ACHN (cell line): ENCODE measurements around the gene ABHD16A.
"Not testable (repeated sequence)": the region's sequence is repeated elsewhere in the genome, so short reads cannot be mapped to it uniquely, and the experiment has no call there.

Source experiments
- DNase-seq: peaks from one replicate; pipeline ENCODE4 v3.0.0-alpha.2; 2015
- in situ Hi-C: cut with HindIII; loops from 2 replicates; pipeline ENCODE4 v1.10.0; 2017; ENCODE audit warnings: low sequenced_read_pairs, low pct_ligation_motif_present, low pct_unique_long_range_greater_than_20kb

ABHD16A gene

DNA sequence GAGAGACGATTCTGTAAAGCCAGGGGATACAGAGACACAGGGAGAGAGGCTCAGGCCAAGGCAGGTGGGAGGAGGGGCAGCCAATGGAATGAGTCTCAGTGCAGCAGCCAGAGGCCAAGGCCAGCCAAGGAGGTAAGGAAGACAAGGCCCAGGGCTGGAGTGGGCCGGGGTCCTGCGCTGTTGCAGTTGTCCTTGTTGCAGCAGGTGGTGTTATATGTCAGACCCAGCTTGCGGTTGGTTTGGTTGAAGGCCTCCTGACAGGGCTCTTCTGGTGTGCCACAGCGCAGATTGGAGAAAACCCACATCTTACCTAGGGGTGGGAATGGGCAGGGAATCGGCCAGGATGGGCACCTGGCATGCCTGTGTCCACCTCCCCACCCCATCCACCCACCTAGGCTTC, 15.9 kb upstream of the ABHD16A start:
- DNase-seq = no peak
- in situ Hi-C loops = no loop called here

GRCh38 chr6:31718265-31718664, 15.1 kb upstream of the ABHD16A start:
- in situ Hi-C loops = no loop called here
- no peak for DNase-seq

GRCh38 chr6:31717499-31718222, 14.5 kb upstream of the ABHD16A start:
- DNase-seq = no peak
- in situ Hi-C loops = no loop called here

- in situ Hi-C loops = no loop called here
- DNase-seq = no peak
Measured at GRCh38 chr6:31715022-31715958, 12.2 kb upstream of the ABHD16A start, which contains the start of gene LY6G6D. LY6G6D (plus strand) TSS chr6:31715348; CDS start chr6:31715356, 8 bp downstream.

GRCh38 chr6:31713991-31714684, 11.0 kb upstream of the ABHD16A start:
- no peak for DNase-seq
- in situ Hi-C loops = no loop called here

- in situ Hi-C loops = no loop called here
- DNase-seq = no peak
Measured at GRCh38 chr6:31713465-31713864, 10.3 kb upstream of the ABHD16A start.

GRCh38 chr6:31712296-31712695, 9.2 kb upstream of the ABHD16A start:
- DNase-seq = peak; percentile 22
- in situ Hi-C loops = no loop called here

- in situ Hi-C loops = no loop called here
- DNase-seq = no peak
Measured at GRCh38 chr6:31711233-31711632, 8.1 kb upstream of the ABHD16A start.

- no peak for DNase-seq
- in situ Hi-C loops = no loop called here
Measured at GRCh38 chr6:31710523-31711219, 7.5 kb upstream of the ABHD16A start.

DNA sequence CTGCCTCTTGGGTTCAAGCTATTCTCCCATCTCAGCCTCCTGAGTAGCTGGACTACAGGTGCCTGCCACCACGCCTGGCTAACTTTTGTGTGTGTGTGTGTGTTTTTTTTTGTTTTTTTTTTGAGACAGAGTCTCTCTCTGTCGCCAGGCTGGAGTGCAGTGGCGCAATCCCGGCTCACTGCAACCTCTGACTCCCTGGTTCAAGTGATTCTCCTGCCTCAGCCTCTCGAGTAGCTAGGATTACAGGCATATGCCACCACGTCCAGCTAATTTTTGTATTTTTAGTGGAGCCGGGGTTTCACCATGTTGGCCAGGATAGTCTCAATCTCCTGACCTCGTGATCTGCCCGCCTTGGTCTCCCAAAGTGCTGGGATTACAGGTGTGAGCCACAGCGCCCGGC, 6.0 kb upstream of the ABHD16A start:
- DNase-seq, in situ Hi-C loops: not testable (repeated sequence)

DNA sequence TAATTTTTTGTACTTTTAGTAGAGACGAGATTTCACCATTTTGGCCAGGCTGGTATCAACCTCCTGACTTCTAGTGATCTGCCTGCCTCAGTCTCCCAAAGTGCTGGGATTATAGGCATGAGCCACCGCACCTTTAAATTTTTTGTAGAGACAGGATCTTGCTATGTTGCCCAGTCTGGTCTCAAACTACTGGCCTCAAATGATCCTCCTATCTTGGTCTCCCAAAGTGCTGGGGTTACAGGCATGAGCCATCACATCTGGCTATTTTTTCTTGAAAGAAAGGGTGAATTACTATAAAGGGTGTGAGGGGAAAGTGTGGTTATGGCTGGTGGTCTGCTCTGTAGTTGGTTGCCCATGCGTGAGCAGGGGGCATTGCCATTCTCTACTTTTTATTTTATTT, 5.1 kb upstream of the ABHD16A start:
- DNase-seq = no peak
- in situ Hi-C loops = no loop called here

- in situ Hi-C loops = no loop called here
- DNase-seq = no peak
Measured at GRCh38 chr6:31707701-31708100, 4.6 kb upstream of the ABHD16A start.

DNA sequence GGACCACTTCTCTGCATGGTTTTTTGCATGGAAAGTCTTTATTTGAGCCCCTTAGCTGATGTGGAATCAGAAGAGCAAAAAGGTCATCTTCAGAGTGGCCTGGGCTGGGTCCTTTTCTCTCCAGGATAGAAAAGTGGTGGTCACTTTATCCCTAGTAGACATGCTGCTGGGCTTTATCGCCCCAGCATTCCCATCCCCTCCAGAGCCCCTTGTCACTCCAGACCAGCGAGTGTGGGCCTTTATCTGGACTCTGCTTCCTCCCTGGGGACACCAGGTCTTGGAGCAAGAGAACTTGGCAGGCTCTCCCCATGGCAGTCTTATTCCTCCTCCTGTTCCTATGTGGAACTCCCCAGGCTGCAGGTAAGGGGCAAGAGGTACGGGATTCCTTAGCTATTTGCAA, 3.5 kb upstream of the ABHD16A start, which contains the start of gene LY6G6F:
TSS of gene LY6G6F (plus strand) at position 268 of the 400 bp plus-strand sequence. CDS start at position 309, 41 bp downstream.
- no peak for DNase-seq
- in situ Hi-C loops = no loop called here

DNA sequence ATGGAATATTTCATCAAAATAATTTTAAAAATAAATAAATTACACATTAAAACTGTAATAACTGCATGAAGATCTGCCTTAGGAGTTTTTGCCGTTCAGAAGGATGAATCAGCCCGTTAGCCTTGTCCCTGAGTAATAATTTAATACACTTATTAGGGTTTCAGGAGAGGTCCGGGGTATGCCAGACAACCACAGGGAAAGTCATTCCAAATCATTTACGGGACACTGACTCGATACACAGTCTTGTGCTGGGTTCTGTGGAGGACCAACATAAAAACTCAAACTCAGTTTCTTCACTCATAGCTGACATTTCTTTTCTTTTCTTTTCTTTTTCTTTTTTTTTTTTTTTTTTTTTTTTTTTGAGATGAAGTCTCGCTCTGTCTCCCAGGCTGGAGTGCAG, 2.8 kb upstream of the ABHD16A start:
- DNase-seq = no peak
- in situ Hi-C loops = no loop called here

- no peak for DNase-seq
- in situ Hi-C loops = no loop called here
Measured at GRCh38 chr6:31702405-31702818, 712 bp downstream of the ABHD16A start.

- in situ Hi-C loops = no loop called here
- peak; percentile 10 for DNase-seq
Measured at GRCh38 chr6:31701666-31702404, 1.3 kb downstream of the ABHD16A start.

DNA sequence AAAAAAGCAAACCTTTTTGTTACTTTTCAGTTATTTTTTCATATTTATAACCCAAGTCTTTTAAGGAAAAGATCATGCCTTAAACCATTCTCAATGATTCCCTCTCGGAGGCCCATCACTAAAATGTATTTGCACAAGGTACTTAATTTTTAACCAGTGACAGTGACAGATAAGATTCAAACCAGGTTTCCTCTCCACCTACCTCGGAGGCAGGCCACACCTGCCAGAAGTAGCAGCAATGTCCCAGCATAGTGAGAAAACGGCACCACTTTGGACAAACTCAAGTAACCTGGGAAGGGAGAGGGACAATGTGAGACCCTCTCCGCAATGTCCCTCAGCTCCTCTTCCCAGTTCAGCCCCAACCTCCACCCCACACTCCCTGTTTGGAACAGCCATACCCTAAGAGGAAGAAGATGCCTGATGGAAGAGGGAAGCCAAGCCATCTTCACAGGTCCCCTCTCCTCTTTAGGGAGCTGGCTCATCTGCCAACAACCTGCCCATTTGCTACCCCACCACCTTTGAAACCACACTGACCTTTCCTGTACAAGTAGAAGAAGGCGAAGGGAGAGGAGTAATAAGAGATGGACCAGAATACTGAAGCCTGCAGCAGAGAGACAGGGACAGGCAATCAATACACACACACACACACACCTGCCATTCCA, 2.3 kb downstream of the ABHD16A start:
- in situ Hi-C loops = no loop called here
- no peak for DNase-seq
